Endothelial cell of umbilical vein (primary cell): ENCODE results near the gene TTLL5. TPM values are rescaled to one million over a fixed set of nuclear protein-coding genes. Genes with fewer than 3 reads are reported as not detected.

ENCODE experiments used
- BruUV-seq: library from RNA; stranded (reverse); fragments of 400-500 nt; replicated peaks from 2 replicates; lab custom pipeline; 2021; lab: Mats Ljungman, UMichigan
- CTCF ChIA-PET: fragments of 300-600, 350-600 bp; sonication (Branson Sonifier 250); formaldehyde crosslinking; loops from one replicate; lab custom pipeline; 2021; ENCODE audit warnings: antibody characterized with exemption, inconsistent platforms; lab: Charles Lee
- POLR2A ChIA-PET: fragments of 300-600, 350-600 bp; sonication (Branson Sonifier 250); formaldehyde crosslinking; loops from one replicate; lab custom pipeline; 2021; ENCODE audit warnings: antibody characterized with exemption, inconsistent platforms; lab: Charles Lee
- DNase-seq: peaks from one replicate; pipeline ENCODE4 v3.0.0-alpha.2; 2011; ENCODE audit warnings: low read depth, low spot score
- FAIRE-seq: peaks from 2 replicates; lab custom pipeline; 2011; peaks lifted over from hg19 to GRCh38; lab: Jason Lieb, UNC
- H2AFZ ChIP-seq: 2 replicates; pipeline ENCODE4 v1.6.0; 2012; ENCODE audit warnings: low read depth, low read length, control low read depth, inconsistent platforms
- H3K27ac ChIP-seq: 2 replicates; pipeline ENCODE4 v1.5.1; 2011; ENCODE audit warnings: low read depth, mild to moderate bottlenecking, control low read depth, low read length, moderate library complexity; ENCODE audit not compliant: insufficient read depth
- H3K27me3 ChIP-seq, 2 experiments: 2 replicates each; pipeline versions ENCODE4 v1.6.0 to v1.6.1; 2011; ENCODE audit warnings: low read length in 2 of 2, mixed read lengths in 1 of 2; ENCODE audit not compliant: control insufficient read depth in 2 of 2, insufficient read depth in 2 of 2
- H3K36me3 ChIP-seq, 2 experiments: 2 replicates in 1 of 2; 3 replicates in 1 of 2; pipeline ENCODE4 v1.5.1; 2011; ENCODE audit warnings: low read length in 2 of 2, mild to moderate bottlenecking in 1 of 2, moderate library complexity in 1 of 2; ENCODE audit not compliant: control insufficient read depth in 2 of 2, insufficient read depth in 2 of 2; ENCODE audit errors: extremely low read depth in 1 of 2
- H3K4me1 ChIP-seq: 3 replicates; pipeline ENCODE4 v1.5.1; 2011; ENCODE audit warnings: mild to moderate bottlenecking, low read length; ENCODE audit not compliant: control insufficient read depth, insufficient read depth; ENCODE audit errors: extremely low read depth
- H3K4me2 ChIP-seq: 2 replicates; pipeline ENCODE4 v1.6.1; 2011; ENCODE audit warnings: low read length, control low read depth, mixed read lengths; ENCODE audit not compliant: insufficient read depth
- H3K4me3 ChIP-seq, 3 experiments: fragments of 200-600 bp in 1 of 3; sonication (generic), shearing (Covaris generic) in 1 of 3; replicated peaks in 1 of 3; 2 replicates each; pipeline ENCODE4 v1.5.1; 2011 to 2016; ENCODE audit warnings: control low read depth in 3 of 3, low read length in 3 of 3, mild to moderate bottlenecking in 2 of 3, inconsistent platforms in 1 of 3, low read depth in 1 of 3, moderate library complexity in 1 of 3; ENCODE audit not compliant: insufficient read depth in 1 of 3
- H3K79me2 ChIP-seq: 2 replicates; pipeline ENCODE4 v1.6.0; 2012; ENCODE audit warnings: low read length, inconsistent platforms; ENCODE audit not compliant: control insufficient read depth, insufficient read depth
- H3K9ac ChIP-seq: replicated peaks from 2 replicates; pipeline ENCODE3; 2011; ENCODE audit warnings: low read length, control low read depth; ENCODE audit not compliant: insufficient read depth; ENCODE audit errors: extremely low read depth
- H3K9me1 ChIP-seq: replicated peaks from 3 replicates; pipeline ENCODE4 v1.6.0; 2011; ENCODE audit warnings: mild to moderate bottlenecking, low read length; ENCODE audit not compliant: control insufficient read depth, insufficient read depth; ENCODE audit errors: extremely low read depth
- H3K9me3 ChIP-seq: replicated peaks from 2 replicates; pipeline ENCODE4 v1.5.1; 2012; ENCODE audit warnings: low read length, inconsistent platforms; ENCODE audit not compliant: control insufficient read depth, insufficient read depth
- H4K20me1 ChIP-seq: replicated peaks from 2 replicates; pipeline ENCODE3; 2011; ENCODE audit warnings: mild to moderate bottlenecking, low read length; ENCODE audit not compliant: control insufficient read depth, insufficient read depth; ENCODE audit errors: extremely low read depth
- CTCF ChIP-seq, 2 donors: IDR thresholded peaks; 1 replicate in 1 of 2; 2 replicates in 1 of 2; pipeline ENCODE4 v1.5.1; 2011; ENCODE audit warnings: low read length in 2 of 2, mild to moderate bottlenecking in 2 of 2, moderate library complexity in 2 of 2, control low read depth in 1 of 2, inconsistent platforms in 1 of 2, low read depth in 1 of 2; ENCODE audit not compliant: insufficient read depth in 1 of 2; ENCODE audit errors: extremely low read depth in 1 of 2
- EZH2 ChIP-seq: IDR thresholded peaks from 2 replicates; pipeline ENCODE4 v1.6.1; 2012; ENCODE audit warnings: borderline replicate concordance, low read depth, mild to moderate bottlenecking, moderate library complexity, low read length, inconsistent platforms; ENCODE audit not compliant: severe bottlenecking
- FOS ChIP-seq: IDR thresholded peaks from 2 replicates; pipeline ENCODE4 v1.6.1; 2011; ENCODE audit warnings: mild to moderate bottlenecking, low read length, moderate library complexity, borderline replicate concordance; ENCODE audit not compliant: insufficient read depth
- GATA2 ChIP-seq: IDR thresholded peaks from 2 replicates; pipeline ENCODE4 v1.7.0; 2011; ENCODE audit warnings: low read depth, mild to moderate bottlenecking, moderate library complexity, mixed read lengths, low read length; ENCODE audit not compliant: insufficient read length, insufficient read depth
- JUN ChIP-seq: IDR thresholded peaks from 2 replicates; pipeline ENCODE4 v1.6.1; 2011; ENCODE audit warnings: borderline replicate concordance, low read depth; ENCODE audit not compliant: insufficient read length, insufficient read depth
- MAX ChIP-seq: IDR thresholded peaks from 2 replicates; pipeline ENCODE4 v1.6.1; 2011; ENCODE audit not compliant: insufficient read depth, insufficient read length
- MYC ChIP-seq: IDR thresholded peaks from one replicate; pipeline ENCODE4 v1.6.1; 2011; ENCODE audit warnings: mild to moderate bottlenecking, low read depth, low read length
- POLR2A ChIP-seq: IDR thresholded peaks from 2 replicates; pipeline ENCODE4 v1.6.1; 2012; ENCODE audit warnings: low read depth, mild to moderate bottlenecking, control low read depth, low read length
- POLR2AphosphoS5 ChIP-seq: IDR thresholded peaks from 2 replicates; pipeline ENCODE4 v1.6.1; 2012; ENCODE audit warnings: low read depth, mild to moderate bottlenecking, control low read depth, low read length, moderate library complexity; ENCODE audit not compliant: insufficient read depth
- dilution Hi-C: fragments of 300-500 bp; cut with MboI; formaldehyde crosslinking; loops from one replicate; pipeline ENCODE4 v1.15.0; 2019; ENCODE audit warnings: low sequenced_read_pairs; ENCODE audit not compliant: extremely low pct_ligation_motif_present
- intact Hi-C: fragments of 100-400 bp; cut with micrococcal nuclease; formaldehyde crosslinking; loops from one replicate; pipeline ENCODE4 v1.10.0; 2022
- polyA plus RNA-seq, 4 experiments: library from polyadenylated mRNA; depleted of rRNA in 3 of 4; stranded (reverse) in 3 of 4; unstranded in 1 of 4; fragments of >200 nt; gene quantifications; 2 replicates each; pipeline versions ENCODE4 v1.2.1 to v1.2.3, GENCODE V29; 2011 to 2012; ENCODE audit warnings: missing spikeins in 1 of 4
- total RNA-seq: library from RNA; stranded (reverse); gene quantifications from 2 replicates; pipeline ENCODE4 v1.2.3, GENCODE V29; 2021

The TTLL5 gene
- total and polyA plus RNA-seq, 2 donors (not counting 3 experiments of a cell fraction or from before 2014, with no cell fraction given), result 33.2 to 93.6 TPM

GRCh38 chr14:75835737-75836136 is 174.7 kb downstream of the TTLL5 start:
- POLR2A ChIA-PET, result no interaction called here
- H3K27ac ChIP-seq, result no peak overlapping the region
- H3K36me3 ChIP-seq, result peaks cover 3 to 4% of the 10 kb centered on the region in 2 experiments
- no peaks in the 10 kb centered on the region for H3K27me3 ChIP-seq
- H2AFZ ChIP-seq, result no peak overlapping the region
- no TSS peak for BruUV-seq
- dilution Hi-C loops (no loop called here), intact Hi-C loops (no loop called here)
- no peaks in the 10 kb centered on the region for H3K79me2 ChIP-seq
- no peaks in the 10 kb centered on the region for H3K4me1 ChIP-seq
- no peaks in the 10 kb centered on the region for H3K9me1 ChIP-seq
- no peaks in the 10 kb centered on the region for H4K20me1 ChIP-seq
- no peak for TF ChIP-seq GATA2
- TF ChIP-seq EZH2, result no peak
- no peak for TF ChIP-seq CTCF (IDR thresholded peaks at IDR 0.05; ENCODE audit: extremely low read depth in 1 of 2, insufficient read depth in 1 of 2, low read depth in 1 of 2, low read length in 2 of 2)
- no peak for TF ChIP-seq JUN
- no peak for TF ChIP-seq MAX
- TF ChIP-seq POLR2AphosphoS5, result no peak
- TF ChIP-seq POLR2A, result no peak
- no peak for TF ChIP-seq MYC
- no peak for TF ChIP-seq FOS
- CTCF ChIA-PET, result no interaction called here
- H3K9ac ChIP-seq, result no peak overlapping the region
- FAIRE-seq, result no peak
- H3K4me2 ChIP-seq, result no peak overlapping the region
- no peaks in the 10 kb centered on the region for H3K9me3 ChIP-seq
- DNase-seq, result no peak
- no peak overlapping the region for H3K4me3 ChIP-seq
